Retinal pigment epithelial cell (primary cell): ENCODE measurements around the gene MACROD1.

ENCODE experiments used
- DNase-seq: peaks from one replicate; pipeline ENCODE4 v3.0.0-alpha.2; 2010; ENCODE audit warnings: low read depth
- H3K4me3 ChIP-seq: 2 replicates; pipeline ENCODE4 v1.5.1; 2011; ENCODE audit warnings: mild to moderate bottlenecking, low read length, control low read depth, moderate library complexity
- TF ChIP-seq, protein P1 (sequence below): conservative IDR thresholded peaks from 2 replicates; pipeline ENCODE4 v1.5.1; 2011; ENCODE audit warnings: low read depth, low read length, control low read depth, inconsistent platforms

MACROD1 gene

DNA sequence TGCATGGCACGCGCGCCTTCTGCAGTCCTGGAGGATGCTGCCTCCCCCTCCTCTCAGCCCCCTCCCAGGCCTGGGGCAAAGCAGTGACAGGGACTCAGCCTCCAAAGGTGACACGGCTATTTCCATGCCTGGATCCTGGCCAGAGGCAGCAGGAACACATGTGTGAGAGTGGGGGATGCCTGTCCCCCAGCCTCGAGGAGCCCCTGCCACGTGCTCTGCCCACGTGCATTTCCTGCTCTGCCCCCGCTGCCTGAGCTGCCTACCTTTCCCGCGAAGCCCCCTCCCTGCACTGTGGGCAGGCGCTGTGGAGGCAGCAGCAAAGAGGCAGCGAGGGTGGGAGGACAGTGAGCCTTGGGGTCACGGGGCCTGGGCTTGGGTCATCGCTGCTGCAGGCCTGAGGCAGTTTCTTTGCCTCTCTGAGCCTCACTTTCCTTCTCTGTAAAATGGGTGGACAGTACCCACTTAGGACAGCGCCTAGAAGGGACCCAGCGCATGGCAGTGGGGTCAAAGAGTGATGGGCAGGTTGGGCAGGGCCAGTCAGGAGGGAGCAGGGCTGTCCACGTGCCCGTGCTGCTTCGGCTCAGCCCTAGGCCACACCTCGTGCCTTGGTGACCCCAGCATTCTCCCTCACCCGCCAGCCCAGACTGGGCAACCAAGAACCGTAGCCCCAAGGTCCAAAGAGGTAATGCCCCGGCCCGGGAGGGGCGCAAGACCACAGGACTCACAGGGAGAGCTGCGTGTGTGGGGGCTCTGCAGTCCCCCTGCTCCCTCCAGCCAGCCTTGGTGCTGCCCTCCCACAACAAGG is 81.6 kb downstream of the MACROD1 start:
- no peak for DNase-seq
- no peak overlapping the region for H3K4me3 ChIP-seq
- TF ChIP-seq, protein P1, sequence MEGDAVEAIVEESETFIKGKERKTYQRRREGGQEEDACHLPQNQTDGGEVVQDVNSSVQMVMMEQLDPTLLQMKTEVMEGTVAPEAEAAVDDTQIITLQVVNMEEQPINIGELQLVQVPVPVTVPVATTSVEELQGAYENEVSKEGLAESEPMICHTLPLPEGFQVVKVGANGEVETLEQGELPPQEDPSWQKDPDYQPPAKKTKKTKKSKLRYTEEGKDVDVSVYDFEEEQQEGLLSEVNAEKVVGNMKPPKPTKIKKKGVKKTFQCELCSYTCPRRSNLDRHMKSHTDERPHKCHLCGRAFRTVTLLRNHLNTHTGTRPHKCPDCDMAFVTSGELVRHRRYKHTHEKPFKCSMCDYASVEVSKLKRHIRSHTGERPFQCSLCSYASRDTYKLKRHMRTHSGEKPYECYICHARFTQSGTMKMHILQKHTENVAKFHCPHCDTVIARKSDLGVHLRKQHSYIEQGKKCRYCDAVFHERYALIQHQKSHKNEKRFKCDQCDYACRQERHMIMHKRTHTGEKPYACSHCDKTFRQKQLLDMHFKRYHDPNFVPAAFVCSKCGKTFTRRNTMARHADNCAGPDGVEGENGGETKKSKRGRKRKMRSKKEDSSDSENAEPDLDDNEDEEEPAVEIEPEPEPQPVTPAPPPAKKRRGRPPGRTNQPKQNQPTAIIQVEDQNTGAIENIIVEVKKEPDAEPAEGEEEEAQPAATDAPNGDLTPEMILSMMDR, result no peak

DNA sequence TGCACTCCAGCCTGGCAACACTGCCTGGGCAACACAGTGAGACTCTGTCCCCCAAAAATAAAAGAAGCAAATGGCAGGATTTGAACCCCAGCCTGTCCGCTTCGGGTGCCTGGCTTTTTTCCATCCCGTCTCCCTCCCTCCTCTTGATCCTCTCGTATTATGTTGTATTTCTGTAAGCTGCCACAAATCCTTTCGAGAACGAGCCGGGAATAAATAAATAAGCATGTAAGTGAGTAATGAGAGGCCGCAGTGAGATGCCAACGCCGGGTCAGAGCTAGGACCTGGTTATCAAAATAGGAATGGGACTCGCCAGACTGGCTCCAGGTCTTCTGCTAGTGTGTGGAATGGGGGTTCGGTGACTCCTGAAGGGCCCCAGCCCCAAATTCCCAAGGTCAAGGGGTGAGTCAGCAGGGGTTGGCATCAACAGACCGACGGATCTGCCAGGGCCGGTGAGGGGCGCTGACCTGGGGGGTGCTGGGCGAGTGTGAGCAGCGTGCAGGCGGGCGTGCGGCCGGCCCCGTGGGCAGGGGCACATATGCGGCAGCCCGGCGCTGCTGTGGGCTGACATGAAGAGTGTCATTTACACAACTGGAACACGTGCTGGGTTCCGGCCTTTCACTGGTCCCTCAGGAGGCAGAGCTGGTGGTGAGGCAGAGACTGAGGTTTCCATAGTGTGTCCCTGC is 82.4 kb downstream of the MACROD1 start:
- TF ChIP-seq, protein P1, result no peak
- H3K4me3 ChIP-seq, result no peak overlapping the region
- no peak for DNase-seq

DNA sequence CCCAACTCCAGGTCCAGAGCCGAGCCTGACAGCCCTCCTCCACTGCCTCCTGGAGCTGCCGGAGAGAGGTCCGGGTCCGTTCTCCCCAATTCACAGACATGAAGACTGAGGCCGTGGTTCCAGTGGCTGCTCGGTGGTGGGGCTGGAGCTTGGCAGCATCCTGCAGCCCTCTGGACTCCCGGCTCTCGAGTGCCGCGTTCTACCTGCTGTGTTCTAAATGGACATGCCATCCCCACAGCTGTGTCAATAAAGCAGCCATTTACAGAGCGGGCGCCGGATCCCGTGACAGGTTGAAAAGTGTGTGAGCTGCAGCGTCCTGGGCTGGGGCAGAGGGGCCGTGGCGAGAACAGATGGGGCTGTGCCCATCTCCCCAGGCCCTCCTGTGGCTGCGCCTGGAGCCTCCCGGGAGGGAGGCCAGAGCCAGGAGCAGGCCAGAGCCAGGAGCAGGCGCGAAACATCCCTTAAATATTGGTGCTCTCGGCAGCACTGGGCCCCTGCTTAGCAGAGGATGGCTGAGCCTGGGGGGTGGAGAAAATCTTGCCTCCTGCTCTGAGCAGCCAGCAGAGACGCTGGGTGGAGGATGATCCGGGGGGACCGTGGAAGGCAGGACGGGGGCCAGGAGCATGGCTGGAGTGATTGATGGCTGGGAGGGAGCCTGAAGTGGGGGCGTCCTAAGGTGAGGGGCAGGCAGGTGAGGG is 84.0 kb downstream of the MACROD1 start:
- DNase-seq, result no peak
- no peak overlapping the region for H3K4me3 ChIP-seq
- TF ChIP-seq, protein P1, result no peak

DNA sequence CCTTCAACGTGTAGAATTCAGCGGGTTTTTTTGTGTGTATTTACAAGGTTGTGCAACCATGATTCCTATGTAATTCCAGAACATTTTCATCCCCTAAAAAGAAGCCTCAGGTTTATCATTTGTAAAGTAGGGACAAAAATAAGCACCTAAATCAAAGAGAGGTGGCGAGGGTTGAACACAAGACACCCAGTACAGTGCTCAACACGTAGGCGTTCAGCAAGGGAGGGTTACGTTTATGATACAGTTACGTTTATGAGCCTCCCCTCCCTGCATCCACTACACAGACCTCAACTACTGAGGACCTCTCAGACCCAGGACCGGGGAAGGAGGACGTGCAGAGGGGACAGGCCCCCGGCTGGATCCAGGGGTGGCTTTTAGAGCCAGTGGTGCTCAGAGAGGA is 85.5 kb downstream of the MACROD1 start:
- TF ChIP-seq, protein P1, result no peak
- no peak for DNase-seq
- no peak overlapping the region for H3K4me3 ChIP-seq

DNA sequence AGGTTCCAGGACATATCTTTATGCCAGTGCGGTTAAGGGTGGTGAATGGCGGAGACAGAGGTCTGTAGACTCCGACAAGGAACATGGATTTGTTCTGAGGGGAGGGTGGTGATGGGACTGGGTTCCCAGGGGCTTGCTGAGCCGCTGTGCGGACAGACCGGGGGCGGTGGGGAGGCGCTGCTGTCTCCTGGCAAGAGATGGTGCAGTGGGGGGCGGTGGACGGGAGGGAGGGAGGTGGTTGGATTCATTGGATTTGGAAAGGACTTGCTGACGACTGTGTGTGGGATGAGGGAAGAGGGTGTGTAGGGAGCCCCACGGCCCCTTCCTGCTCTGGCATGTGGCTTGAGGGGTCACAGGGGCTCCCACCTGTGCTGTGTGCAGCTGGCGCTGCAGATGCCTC is 87.0 kb downstream of the MACROD1 start:
- TF ChIP-seq, protein P1, result no peak
- no peak for DNase-seq

DNA sequence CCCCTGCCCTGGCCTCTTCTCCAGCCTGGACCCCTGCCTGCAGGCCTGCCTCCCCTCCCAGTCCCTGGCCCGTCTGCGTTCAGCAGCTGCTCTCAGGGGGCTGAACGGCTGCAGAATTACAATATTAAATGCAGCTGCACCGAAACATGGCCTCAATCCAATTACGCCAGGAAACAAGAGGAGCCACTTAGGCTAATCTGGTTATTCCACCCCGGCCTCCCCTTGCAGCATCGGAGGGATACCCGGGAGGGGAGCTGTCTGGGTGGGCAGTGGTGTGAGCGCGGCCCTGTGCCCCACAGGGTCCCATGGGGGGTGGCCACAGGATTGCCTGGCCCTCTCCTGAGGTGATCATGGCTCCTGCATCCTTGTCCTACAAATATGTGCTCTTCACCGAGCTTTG is 87.6 kb downstream of the MACROD1 start:
- TF ChIP-seq, protein P1, result no peak
- H3K4me3 ChIP-seq, result no peak overlapping the region
- no peak for DNase-seq

More for the DNA sequence above, 87.0 kb downstream of the MACROD1 start:
- H3K4me3 ChIP-seq, result no peak overlapping the region
